ENCODE data around the gene ZNF462. TPM values are rescaled to one million over a fixed set of nuclear protein-coding genes. Genes with fewer than 3 reads are reported as not detected.
A peak's percentile ranks its signal among the peaks of the same experiment; 100 is the strongest.
"Not testable (repeated sequence)": the region's sequence is repeated elsewhere in the genome, so short reads cannot be mapped to it uniquely, and the experiment has no call there.

ZNF462 gene
- total RNA-seq, 1 donor from 2014 or later: 103 TPM

GRCh38 chr9:106982636-106983035, 119.7 kb downstream of the ZNF462 start:
- DNase-seq (ENCODE audit: low spot score, unreplicated experiment): no peak
- Mint-ChIP-seq H3K36me3 (ENCODE audit: insufficient read depth) (peaks cover 51% of the 10 kb centered on the region), H3K27ac (no peak overlapping the region)

GRCh38 chr9:106983346-106983745, 120.4 kb downstream of the ZNF462 start:
- no peak overlapping the region for H3K27ac Mint-ChIP-seq
- no peaks in the 10 kb centered on the region for H3K27me3 Mint-ChIP-seq
- peaks cover 4% of the 10 kb centered on the region for H3K9me3 Mint-ChIP-seq (ENCODE audit: low read depth)
- TF ChIP-seq CTCF (IDR thresholded peaks at IDR 0.05; ENCODE audit: unreplicated experiment): no peak
- peaks cover 54% of the 10 kb centered on the region for H3K36me3 Mint-ChIP-seq (ENCODE audit: insufficient read depth)
- no peak overlapping the region for H3K4me3 Mint-ChIP-seq (ENCODE audit: low read depth)
- no peaks in the 10 kb centered on the region for H3K4me1 Mint-ChIP-seq (ENCODE audit: low read depth)
- DNase-seq (ENCODE audit: low spot score, unreplicated experiment): no peak

More at GRCh38 chr9:106982636-106983035, 119.7 kb downstream of the ZNF462 start:
- H3K4me1 Mint-ChIP-seq (ENCODE audit: low read depth): no peaks in the 10 kb centered on the region
- no peaks in the 10 kb centered on the region for H3K27me3 Mint-ChIP-seq
- TF ChIP-seq CTCF (IDR thresholded peaks at IDR 0.05; ENCODE audit: unreplicated experiment): no peak
- H3K9me3 Mint-ChIP-seq (ENCODE audit: low read depth): no peaks in the 10 kb centered on the region
- H3K4me3 Mint-ChIP-seq (ENCODE audit: low read depth): no peak overlapping the region

- H3K4me3 Mint-ChIP-seq (ENCODE audit: low read depth); H3K27me3 Mint-ChIP-seq; H3K4me1 Mint-ChIP-seq (ENCODE audit: low read depth); H3K9me3 Mint-ChIP-seq (ENCODE audit: low read depth); H3K27ac Mint-ChIP-seq; DNase-seq (ENCODE audit: low spot score, unreplicated experiment): not testable (repeated sequence)
- H3K36me3 Mint-ChIP-seq (ENCODE audit: insufficient read depth): peaks cover 67% of the 10 kb centered on the region
Observed at GRCh38 chr9:106989904-106990303, 126.9 kb downstream of the ZNF462 start.

GRCh38 chr9:106992186-106992585, 129.2 kb downstream of the ZNF462 start:
- no peaks in the 10 kb centered on the region for H3K4me1 Mint-ChIP-seq (ENCODE audit: low read depth)
- DNase-seq (ENCODE audit: low spot score, unreplicated experiment): no peak
- no peaks in the 10 kb centered on the region for H3K27me3 Mint-ChIP-seq
- peaks cover 63% of the 10 kb centered on the region for H3K36me3 Mint-ChIP-seq (ENCODE audit: insufficient read depth)
- peaks cover 12% of the 10 kb centered on the region for H3K9me3 Mint-ChIP-seq (ENCODE audit: low read depth)
- H3K4me3 Mint-ChIP-seq (ENCODE audit: low read depth): no peak overlapping the region
- no peak for TF ChIP-seq CTCF (IDR thresholded peaks at IDR 0.05; ENCODE audit: unreplicated experiment)
- H3K27ac Mint-ChIP-seq: no peak overlapping the region

GRCh38 chr9:106993603-106994002, 130.6 kb downstream of the ZNF462 start:
- Mint-ChIP-seq H3K27ac (peak overlapping the region; percentile 27), H3K27me3 (no peaks in the 10 kb centered on the region), H3K4me1 (ENCODE audit: low read depth) (no peaks in the 10 kb centered on the region), H3K9me3 (ENCODE audit: low read depth) (peaks cover 6% of the 10 kb centered on the region), H3K4me3 (ENCODE audit: low read depth) (no peak overlapping the region), H3K36me3 (ENCODE audit: insufficient read depth) (peaks cover 55% of the 10 kb centered on the region)
- TF ChIP-seq CTCF (IDR thresholded peaks at IDR 0.05; ENCODE audit: unreplicated experiment): no peak
- no peak for DNase-seq (ENCODE audit: low spot score, unreplicated experiment)

GRCh38 chr9:106994463-106994862, 131.5 kb downstream of the ZNF462 start:
- no peak for TF ChIP-seq CTCF (IDR thresholded peaks at IDR 0.05; ENCODE audit: unreplicated experiment)
- Mint-ChIP-seq H3K4me1 (ENCODE audit: low read depth) (no peaks in the 10 kb centered on the region), H3K4me3 (ENCODE audit: low read depth) (no peak overlapping the region), H3K27ac (no peak overlapping the region), H3K36me3 (ENCODE audit: insufficient read depth) (peaks cover 48% of the 10 kb centered on the region), H3K27me3 (no peaks in the 10 kb centered on the region), H3K9me3 (ENCODE audit: low read depth) (peaks cover 4% of the 10 kb centered on the region)
- DNase-seq (ENCODE audit: low spot score, unreplicated experiment): no peak

All from progenitor cell of endocrine pancreas (in vitro differentiated cells).